Stimulated activated CD4-positive, alpha-beta T cell treated with anti-CD3 and anti-CD28 coated beads, Interleukin-12 subunit alpha, Interleukin-12 subunit beta, amount 100 ng/mL, for 4 hours (primary cell): ENCODE data around the gene CFH.
"Not testable (repeated sequence)": the region's sequence is repeated elsewhere in the genome, so short reads cannot be mapped to it uniquely, and the experiment has no call there.

Experiments
- DNase-seq: peaks from one replicate; pipeline ENCODE4 v3.0.0-alpha.2; 2020

The CFH gene

GRCh38 chr1:196773713-196774112, 121.9 kb downstream of the CFH start:
- DNase-seq, result no peak

GRCh38 chr1:196774175-196774574, 122.3 kb downstream of the CFH start:
- DNase-seq, result no peak

GRCh38 chr1:196774603-196775002, 122.8 kb downstream of the CFH start, which contains the start of gene CFHR3:
TSS of gene CFHR3 (plus strand) at chr1:196774840. CDS start at chr1:196774887, 47 bp downstream.
- DNase-seq, result no peak

GRCh38 chr1:196777603-196778002, 125.8 kb downstream of the CFH start:
- DNase-seq, result no peak

- DNase-seq, result no peak
These were observed 127.2 kb downstream of the CFH start for GRCh38 chr1:196779093-196779492.

- DNase-seq, result not testable (repeated sequence)
These were observed 139.4 kb downstream of the CFH start for GRCh38 chr1:196791252-196791651.

- not testable (repeated sequence) for DNase-seq
These were observed 142.3 kb downstream of the CFH start for GRCh38 chr1:196794103-196794502.
